HS-27A (cell line): Measurements from ENCODE around the gene RPP40.
"Not testable (repeated sequence)": the region's sequence is repeated elsewhere in the genome, so short reads cannot be mapped to it uniquely, and the experiment has no call there.

Experiments used
- DNase-seq: peaks from one replicate; pipeline ENCODE4 v3.0.0-alpha.2; 2012; ENCODE audit warnings: low read depth, missing footprints

The RPP40 gene

DNA sequence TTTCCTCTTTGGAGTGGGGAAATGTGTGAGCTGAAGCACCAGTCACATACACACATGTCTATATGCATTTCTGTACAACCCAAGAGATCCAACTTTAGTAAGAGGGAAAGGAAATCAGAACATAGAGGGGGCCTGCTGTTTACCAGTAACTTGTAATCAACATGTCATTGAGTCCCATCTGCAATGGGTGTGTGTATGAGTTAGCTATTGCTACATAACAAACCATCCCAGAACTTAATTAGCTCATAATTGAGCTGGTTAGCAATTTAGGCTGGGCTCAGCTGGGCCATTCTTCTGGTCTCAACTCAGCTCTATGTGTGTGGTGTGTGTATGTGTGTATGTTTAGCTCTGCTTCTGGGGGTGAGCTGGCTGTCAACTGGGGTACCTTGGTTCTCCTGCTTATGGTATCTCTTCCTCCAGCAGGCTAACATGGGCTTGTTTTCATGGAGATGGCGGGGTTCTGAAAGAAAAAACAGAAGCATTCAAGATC is 10.3 kb upstream of the RPP40 start:
- no peak for DNase-seq

DNA sequence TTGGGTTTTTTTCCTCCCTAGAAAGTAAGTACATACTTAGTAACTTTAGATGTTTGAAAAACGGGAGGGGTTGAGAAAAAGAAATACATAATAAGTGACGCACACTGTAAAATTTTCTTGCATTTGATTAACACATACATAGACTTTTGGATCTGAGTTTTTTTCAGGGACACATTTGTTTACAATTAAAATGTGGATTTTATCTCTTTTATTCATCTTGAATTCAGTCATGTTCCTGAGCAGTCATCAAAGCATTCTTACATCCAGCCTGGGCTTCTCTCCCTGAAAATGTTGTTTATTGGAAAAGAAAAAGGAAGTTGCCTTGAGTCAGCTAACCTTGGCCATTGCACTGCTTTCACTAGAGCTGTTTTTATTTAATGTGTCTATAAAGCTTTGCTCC is 8.7 kb upstream of the RPP40 start:
- DNase-seq: no peak

DNA sequence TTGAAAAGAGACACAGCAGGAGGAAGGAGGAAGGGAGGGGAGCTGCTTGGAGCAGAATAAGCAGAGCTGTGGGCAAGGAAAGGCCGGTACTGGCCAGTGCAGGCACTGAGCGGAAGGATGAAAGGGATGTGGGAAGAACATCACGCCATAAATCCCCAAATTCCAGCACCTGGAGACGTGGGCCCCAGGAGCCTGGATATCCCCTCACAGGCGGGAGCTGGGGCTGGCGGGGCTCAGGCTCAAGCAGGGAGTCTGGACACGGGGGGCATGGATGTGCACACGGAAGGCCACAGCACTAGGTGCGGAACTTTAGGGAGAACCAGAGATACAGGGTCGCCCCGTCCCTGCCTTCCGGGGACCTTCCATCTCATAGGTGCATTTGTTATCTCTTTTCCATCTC is 7.5 kb upstream of the RPP40 start:
- no peak for DNase-seq

DNA sequence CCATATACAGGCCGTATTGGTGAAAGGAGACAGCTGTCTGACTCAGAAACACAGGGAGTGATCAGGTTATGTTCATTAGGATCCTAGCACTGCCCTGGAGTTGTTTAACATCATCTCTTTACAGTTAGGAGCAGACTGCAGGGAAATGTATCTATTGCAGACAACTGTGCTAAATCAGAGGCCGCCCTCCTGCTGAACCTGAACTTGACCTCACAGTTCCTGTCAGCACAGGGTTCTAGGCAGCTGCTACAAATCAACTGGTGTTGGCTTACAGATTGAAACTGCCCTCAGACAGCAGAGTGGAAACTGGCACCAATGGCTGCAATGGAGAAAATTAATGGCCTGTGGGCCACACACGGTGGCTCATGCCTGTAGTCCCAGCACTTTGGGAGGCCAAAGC is 3.7 kb upstream of the RPP40 start:
- no peak for DNase-seq

DNA sequence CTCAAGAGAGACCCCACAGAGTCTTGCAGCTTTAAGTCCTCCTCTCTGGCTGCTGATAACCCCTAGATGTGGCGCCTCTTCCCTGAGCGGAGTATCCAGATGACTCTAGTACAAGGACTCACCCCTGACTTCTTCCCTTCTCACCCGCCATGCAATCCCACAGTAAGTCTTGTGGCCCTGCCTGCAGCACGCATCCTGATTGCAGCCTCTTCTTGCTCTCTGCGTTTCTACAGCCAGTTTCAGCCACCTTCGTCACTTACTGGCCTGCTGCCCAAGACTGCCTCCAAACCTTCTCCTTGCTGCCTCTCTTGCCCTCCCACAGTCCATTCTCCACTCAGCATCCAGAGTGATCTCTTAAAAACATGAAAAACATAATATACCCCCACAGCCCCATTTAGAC is 2.4 kb upstream of the RPP40 start:
- no peak for DNase-seq

DNA sequence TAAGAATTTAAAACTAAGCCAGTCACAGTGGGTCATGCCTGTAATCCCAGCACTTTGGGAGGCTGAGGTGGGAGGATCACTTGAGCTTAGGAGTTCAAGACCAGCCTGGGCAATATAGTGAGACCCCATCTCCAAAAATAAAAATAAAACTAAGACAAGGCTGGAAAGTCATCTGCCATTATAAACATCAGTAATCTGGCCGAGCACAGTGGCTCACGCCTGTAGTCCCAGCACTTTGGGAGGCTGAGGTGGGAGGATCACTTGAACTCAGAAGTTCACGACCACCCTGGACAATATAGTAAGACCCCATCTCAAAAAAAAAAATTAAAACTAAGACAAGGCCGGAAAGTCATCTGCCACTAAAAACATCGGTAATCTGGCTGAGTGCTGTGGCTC is 1.2 kb upstream of the RPP40 start:
- DNase-seq: not testable (repeated sequence)

DNA sequence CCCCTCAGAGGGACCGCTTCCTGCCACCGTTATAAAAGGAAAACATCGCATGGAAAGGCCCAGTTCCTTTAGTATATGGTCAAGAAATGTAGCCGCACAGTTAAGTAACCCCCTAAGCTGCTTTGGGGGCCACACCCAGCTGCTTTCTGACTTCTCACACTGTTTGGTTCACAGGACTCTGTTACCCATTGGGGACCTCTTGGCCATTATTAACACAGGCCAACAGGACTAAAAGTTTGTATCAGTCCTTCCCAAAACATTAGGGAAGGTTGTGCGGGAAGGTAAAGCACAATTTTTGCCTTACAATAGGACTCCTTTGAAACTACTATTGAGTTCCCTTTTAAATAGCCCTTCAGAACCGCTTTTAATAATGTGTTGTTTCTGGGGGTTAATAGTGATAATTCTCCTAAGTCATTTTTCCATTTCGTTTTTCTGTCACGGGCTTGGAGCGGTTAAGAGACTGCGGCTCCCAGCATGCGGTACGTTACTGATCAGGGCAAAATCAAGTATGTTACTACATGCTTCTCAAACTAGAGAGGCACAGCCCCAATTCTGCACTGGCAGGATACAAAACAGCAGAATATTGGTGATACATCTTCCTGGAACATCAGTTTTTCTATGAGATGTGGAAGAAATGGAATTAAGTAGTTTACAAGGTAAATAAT is 668 bp upstream of the RPP40 start:
- no peak for DNase-seq

DNA sequence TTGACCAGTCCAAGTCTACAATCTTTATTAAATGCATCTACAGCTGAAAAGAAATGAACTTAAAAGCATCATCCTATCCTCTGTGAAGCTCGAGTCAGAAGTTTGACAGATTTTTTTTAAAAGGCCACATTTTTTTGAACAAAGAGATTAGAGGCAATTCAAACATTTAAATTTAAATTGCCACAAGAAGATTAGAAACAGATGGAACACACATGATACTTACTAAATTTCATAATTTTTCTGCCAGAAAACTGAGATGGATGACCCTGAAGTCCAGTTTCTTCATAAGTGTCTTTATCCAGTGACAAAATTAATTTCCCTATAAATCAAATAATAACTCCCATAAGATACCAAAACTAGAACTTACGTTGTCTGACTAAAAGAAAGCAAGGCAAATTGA is 4.3 kb downstream of the RPP40 start:
- no peak for DNase-seq

DNA sequence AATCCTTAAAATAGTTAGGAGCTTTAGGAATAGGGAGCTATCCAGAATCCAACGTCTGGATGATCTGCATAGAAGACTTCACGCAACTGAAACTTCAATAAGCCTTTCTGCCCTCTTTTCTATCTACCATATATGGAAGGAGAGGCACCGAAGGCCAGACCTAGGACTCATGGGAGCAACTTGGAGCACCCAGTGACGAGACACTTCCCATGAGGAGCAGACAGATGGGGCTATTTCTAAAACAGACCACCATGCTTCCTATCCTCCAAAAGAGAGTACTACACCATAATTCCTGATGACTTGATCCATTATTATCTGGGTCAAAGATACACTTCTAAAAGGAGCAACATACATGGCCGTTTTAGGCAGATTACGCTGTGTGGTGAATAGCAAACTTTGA is 6.0 kb downstream of the RPP40 start:
- no peak for DNase-seq

DNA sequence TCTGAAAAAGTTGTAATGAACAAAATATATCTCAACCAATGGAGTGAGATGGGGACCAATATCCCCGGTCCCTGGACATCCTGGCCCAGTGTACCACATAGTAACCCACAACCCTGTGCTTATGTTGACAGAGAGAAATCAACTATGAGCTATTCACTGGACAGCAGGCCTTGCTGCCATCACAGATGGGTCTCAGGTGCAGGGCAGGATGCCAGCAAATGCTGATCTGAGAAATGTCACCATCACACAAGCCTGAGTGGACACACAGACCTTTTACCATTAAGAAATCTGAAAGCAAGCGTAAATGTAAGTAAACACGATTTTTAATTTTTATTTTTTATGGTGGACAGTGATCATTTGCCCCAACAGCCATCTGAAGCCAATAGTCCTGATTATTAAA is 9.1 kb downstream of the RPP40 start:
- no peak for DNase-seq

DNA sequence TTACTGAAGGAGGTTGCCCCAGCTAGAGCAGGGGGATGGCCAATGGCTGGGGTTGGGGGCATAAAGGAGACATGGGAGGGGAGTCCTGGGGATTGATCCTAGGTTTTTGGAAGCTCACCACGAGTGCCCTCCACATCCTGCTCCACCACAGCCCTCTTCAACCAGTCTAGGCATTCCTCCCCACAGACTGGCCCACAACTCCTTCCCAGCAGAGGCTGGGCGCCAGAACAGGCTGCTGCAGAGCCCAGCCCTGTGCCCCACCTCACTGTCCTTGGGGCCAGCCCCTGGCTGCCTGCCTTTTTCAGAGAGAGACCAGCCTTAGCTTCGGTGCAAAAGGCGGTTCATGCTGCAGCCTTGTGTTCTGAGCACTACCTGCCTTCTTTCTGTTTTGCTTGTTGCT is 16.4 kb downstream of the RPP40 start:
- no peak for DNase-seq

DNA sequence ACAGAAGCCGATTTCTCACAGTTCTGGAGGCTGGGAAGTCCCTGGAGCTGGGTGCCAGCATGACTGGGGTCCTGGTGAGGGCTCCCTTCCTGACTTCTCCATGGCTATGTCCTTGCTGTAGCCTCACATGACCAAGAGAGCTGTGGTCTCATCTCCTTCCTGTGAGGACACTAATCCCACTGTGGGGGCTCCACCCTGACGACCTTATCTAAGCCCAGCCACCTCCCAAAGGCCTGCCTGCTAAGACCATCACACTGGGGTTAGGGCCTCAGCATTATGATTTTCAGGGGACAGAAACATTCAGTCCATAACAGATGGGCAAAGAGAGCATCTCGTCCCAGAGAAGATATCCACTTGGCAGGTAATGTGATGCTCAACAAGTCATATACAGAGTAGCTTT is 16.8 kb downstream of the RPP40 start:
- DNase-seq: no peak

DNA sequence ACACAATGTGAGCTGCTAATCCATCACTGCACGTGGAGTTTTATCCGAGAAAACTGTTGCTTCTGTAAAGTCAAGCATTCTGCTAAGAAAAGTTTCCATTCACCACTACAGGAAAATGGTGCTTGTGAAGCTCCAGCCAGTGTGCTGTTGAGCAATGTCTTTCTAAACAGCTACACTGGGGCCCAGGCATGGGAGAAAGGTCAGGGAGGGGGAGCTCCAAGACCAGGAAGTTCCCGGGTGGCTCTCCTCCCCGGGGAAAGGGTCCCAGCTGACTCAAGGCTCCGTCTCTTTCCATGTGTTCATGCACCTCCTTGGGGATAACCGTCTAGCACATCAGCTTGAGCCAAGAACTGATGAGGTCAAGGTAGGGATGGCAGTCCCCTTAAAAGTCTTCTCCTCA is 20.5 kb downstream of the RPP40 start:
- DNase-seq: no peak

DNA sequence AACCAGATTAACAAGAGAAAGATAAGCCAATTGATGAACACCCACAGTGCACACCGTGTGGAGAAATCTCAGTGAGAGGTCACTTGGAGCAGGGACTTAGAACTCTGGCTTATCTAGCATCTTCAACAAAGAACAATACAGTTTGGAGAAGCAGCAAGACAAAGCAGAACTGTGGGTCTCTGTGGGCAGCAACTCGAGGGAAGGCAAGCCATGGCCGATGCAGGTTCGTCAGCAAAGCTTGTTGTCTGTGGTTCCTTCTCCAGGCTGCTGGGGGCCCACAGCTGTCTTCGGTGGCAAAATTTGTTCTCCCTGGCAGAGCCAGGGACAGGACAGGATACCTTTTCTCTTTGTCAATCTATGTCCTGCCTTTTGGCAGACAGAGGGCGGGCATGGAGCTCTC is 22.1 kb downstream of the RPP40 start:
- DNase-seq: no peak

DNA sequence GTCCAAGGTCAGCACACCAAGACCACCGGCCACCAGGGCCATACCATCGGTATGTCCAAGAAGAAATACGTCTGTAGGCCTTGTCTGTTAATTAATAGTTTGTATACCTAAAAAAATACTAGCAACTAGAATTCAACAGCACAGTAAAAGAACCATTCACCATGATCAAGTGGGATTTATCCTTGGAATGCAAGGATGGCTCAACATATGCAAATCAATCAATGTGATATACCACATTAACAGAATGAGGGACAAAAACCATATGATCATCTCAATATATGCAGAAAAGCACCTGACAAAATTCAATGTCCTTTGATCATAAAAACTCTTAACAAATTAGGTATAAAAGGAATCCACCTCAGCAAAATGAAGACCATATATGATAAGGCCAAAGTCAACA is 24.4 kb downstream of the RPP40 start:
- DNase-seq: no peak

DNA sequence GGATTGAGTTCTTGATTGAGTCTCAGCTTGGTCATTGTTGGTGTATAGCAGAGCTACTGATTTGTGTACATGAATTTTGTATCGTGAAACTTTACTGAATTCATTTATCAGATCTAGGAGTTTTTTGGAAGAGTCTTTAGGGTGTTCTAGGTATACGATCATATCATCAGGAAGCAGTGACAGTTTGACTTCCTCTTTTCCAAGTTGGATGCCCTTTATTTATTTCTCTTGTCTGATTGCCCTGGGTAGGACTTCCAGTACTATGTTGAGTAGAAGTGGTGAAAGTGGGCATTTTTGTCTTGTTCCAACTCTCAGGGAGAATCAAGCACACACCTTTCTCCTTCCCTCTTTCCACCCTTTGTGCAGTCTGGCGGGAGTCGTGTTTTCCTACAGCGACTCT is 26.4 kb downstream of the RPP40 start:
- DNase-seq: no peak

DNA sequence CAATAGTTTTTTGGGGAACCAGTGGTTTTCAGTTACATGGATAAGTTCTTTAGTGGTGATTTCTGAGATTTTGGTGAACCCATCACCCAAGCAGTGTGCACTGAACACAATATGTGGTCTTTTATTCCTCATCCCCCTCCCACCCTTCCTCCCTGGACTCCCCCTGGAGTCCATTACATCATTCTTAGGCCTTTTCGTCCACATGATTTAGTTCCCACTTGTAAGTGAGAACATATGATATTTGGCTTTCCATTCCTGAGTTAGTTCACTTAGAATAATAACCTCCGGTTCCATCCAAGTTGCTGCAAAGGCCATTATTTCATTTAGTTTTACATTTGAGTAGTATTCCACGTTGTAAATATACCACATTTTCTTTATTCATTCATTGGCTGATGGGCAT is 28.3 kb downstream of the RPP40 start:
- no peak for DNase-seq

DNA sequence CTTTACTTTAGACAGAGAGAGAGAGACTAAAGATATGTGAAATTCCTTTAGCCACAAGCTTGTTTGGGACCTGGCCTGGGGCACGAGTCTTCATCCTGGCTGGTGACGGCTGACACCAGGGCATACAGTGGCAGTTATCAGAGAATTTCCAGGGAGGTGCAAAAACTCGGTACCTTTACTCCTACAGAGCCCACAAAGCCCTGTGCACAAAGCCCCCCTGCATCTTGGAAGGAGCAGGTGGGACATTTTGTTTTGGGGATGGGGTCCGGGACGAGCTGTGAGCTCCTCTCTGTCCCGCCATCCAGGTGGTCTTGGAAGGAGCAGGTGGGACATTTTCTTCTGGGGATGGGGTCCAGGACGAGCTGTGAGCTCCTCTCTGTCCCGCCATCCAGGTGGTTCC is 28.9 kb downstream of the RPP40 start:
- no peak for DNase-seq

DNA sequence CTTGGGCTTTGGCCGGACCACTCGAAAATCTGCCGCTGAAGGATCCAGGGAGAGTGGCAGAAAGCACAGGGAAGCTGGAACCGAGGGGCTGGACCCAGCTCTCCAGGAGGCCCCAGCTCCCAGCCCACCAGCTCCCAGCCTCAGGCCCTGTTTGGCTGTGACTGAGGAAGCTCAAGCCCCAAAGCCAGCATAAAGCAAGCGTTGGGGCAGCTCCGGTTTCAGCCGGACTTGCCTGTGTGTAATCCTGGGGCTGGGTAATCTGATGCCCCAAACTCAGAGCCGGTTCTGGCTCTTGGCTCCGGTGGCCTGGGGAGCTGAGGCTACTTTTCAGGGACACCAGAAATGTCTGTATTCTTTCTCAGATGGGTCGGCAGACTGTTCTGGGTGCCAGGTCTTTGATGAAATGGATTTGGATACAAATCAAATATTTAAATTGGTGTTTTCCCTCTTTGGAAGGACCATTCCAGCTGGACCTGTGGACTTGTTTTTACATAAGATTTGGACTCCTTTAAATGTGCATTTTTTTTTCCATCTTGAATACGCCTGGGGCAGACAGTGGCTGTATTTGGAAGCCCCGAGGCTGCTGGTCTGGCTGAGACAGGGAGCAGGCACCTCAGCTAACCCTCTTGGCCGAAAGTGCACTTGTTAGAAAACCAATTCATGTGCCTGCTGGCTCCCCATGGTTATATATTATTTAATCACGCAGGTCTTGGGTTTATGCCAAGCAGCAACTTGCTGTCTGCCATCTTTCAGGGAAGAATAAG is 29.7 kb downstream of the RPP40 start:
- DNase-seq: no peak

DNA sequence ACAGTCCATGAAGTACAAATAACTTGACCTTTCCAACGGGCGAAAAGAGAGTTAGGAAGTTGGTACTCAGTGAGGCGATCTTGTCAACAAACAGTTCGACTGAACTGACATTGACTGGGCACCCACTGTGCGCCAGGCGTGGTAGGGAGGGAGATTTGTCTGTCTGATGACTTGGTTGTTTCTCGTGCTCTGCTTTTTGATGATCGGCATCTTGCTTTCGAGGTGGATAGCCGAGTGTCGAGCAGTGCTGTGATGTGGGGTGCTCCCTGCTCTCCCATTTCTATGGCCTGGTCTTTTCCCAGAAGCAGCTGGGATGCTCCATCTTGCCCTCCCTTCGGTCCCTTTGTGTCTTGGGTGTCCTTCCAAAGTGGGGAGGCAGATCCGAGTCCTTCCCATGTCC is 30.4 kb downstream of the RPP40 start:
- no peak for DNase-seq

DNA sequence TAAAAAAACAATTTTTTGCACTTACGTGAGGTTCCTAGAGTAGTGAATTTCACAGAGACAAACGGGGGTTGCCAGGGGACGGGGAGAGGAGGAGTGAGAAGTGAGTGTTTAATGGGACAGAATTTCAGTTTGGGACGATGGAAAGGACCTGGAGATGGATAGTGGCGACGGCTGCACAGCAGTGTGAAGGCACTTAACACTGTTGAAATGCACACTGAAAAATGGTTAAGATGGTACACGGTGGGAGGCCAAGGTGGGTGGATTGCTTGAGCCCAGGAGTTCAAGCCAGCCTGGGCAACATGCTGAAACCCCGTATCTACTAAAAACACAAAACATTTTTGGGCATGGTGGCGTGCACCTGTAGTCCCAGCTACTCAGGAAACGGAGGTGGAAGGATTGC is 31.4 kb downstream of the RPP40 start:
- no peak for DNase-seq

DNA sequence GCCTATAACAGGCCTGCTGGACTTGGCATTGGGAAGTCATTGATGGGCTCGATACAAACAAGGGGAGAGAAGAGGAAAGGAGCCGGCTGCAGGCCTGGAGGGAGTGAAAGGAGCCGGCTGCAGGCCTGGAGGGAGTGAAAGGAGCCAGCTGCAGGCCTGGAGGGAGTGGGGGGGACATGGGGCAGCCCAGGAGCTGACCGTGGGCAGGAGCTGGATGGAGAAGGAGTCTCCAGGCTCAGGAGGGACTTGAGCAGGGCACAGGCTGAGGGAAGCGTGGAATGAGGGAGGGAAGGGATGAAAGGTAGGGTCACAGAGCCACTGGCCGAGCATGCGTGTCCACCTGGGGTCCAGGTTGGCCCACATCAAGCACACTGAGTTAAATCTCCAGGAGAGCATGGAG is 32.0 kb downstream of the RPP40 start:
- no peak for DNase-seq

DNA sequence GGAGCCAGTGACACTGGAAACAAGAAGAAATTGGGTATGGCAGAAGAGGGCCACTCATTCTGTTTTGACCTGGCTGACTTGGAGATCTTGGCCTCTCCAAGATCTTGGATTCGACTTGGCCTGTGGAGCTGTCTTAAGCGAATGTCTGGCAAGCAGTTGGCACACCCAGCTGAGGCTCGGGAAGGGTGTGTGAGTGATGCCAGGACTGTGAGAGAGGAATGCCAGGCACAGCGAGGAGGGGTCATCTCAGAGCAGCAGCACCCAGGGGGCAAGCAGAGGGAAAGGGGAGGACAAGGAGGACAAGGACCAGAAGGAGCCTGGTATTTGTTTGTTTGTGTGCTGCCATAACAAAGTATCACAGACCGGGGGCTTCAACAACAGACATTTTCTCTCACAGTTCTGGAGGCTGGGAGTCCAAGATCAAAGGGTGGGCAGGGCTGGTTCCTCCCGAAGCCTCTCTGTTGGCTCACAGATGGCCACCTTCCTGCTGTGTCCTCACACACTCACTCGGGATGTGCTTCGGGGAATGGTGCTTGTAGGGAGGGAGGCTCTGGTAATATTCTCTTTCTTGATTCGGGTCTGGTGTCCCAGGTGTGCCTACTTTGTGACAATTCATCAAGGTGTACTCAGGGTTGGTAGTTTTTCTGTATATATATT is 33.0 kb downstream of the RPP40 start:
- no peak for DNase-seq
